MM.1S (cell line): Measurements from ENCODE around the gene TBC1D10B.

Experiments used
- EZH2 ChIP-seq: fragments of 300-600 bp; sonication (generic); optimal IDR thresholded peaks from 2 replicates; pipeline ENCODE3; 2017; ENCODE audit warnings: low read depth, mild to moderate bottlenecking, antibody characterized with exemption, low read length, mixed read lengths
- TF ChIP-seq, protein P1 (sequence below): fragments of 300-600 bp; sonication (generic); IDR thresholded peaks from 2 replicates; pipeline ENCODE4 v1.5.1; 2016; ENCODE audit warnings: antibody characterized with exemption, low read length, mixed read lengths

DNA sequence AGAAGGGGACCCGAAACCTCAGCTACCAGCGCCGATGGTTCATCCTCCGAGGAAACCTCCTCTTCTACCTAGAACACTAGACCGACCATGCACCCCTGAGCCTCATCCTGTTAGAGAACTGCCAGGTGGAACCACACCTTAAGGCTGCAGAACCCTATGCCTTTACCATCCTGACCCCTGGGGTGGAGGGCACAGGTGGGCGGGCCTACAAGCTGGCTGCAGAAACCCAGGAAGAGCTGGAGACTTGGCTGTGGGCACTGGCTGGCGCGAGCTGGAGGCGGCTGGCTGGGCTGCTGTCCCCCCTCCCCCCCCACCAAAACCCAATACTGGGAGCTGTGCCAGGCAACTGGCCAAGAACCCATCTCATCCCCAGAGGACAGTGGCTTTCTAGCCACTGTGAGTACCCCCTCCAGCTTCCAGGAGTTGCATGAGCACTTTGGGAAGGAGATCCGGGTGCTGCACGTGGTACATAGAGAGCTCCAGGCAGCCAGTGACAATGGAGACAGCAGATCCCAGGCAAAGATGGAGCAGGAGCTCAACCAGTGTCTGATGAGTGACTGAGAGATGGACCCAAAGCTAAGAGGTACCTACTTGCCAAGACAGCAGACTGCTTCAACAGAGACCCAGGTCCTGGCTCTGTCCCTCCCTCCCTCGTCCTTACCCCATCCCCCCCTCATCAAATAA is 13.8 kb downstream of the TBC1D10B start:
- TF ChIP-seq, protein P1, sequence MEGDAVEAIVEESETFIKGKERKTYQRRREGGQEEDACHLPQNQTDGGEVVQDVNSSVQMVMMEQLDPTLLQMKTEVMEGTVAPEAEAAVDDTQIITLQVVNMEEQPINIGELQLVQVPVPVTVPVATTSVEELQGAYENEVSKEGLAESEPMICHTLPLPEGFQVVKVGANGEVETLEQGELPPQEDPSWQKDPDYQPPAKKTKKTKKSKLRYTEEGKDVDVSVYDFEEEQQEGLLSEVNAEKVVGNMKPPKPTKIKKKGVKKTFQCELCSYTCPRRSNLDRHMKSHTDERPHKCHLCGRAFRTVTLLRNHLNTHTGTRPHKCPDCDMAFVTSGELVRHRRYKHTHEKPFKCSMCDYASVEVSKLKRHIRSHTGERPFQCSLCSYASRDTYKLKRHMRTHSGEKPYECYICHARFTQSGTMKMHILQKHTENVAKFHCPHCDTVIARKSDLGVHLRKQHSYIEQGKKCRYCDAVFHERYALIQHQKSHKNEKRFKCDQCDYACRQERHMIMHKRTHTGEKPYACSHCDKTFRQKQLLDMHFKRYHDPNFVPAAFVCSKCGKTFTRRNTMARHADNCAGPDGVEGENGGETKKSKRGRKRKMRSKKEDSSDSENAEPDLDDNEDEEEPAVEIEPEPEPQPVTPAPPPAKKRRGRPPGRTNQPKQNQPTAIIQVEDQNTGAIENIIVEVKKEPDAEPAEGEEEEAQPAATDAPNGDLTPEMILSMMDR: no peak
- no peak for TF ChIP-seq EZH2
